HG03139 (cell line): Measurements from ENCODE around the gene HACD1.
A peak's percentile ranks its signal among the peaks of the same experiment; 100 is the strongest.

Experiments
- ATAC-seq: cut with Tn5 transposase; IDR thresholded peaks from one replicate; pipeline ENCODE4 v1.9.1; 2021; ENCODE audit not compliant: unreplicated experiment

Gene HACD1, protein sequence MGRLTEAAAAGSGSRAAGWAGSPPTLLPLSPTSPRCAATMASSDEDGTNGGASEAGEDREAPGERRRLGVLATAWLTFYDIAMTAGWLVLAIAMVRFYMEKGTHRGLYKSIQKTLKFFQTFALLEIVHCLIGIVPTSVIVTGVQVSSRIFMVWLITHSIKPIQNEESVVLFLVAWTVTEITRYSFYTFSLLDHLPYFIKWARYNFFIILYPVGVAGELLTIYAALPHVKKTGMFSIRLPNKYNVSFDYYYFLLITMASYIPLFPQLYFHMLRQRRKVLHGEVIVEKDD

DNA sequence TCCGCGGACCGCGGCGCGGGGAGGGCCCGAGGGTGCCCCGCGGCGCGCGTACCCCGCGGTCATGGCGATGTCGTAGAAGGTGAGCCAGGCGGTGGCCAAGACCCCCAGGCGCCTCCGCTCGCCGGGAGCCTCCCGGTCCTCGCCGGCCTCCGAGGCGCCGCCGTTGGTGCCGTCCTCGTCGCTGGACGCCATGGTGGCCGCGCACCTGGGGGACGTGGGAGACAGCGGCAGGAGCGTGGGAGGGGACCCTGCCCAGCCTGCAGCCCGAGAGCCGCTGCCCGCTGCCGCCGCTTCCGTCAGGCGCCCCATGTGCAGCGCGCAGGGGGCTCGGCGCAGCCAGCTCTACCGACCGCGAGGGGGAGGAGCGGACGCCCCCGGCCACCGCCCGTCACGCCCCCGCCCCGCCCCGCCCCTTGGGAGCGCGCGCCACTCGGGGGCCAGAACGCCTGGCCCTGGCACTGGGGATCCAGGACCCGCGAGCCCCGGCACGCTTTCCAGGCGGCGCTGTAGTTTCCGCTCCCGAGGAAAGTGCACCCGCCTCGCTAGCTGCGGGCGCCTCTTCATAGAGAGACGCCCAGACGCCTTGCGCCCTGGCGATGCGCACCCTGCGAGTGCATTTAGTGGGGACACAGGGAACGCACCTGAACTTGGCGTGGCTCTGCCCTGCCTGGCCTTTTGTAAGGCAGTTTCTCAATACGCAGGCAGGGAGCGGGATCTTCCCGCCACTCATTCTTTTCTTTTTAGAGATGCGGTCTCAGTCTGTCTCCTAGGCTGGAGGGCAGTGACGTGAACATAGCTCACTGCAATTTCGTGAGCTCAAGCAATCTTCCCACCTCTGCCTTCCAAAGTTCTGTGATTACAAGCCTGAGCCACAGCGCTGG lies at the start of gene HACD1:
Gene HACD1, minus strand, starts transcription at position 344 of the 881 bp plus-strand sequence. Its CDS starts 35 bp downstream, at position 309.
- ATAC-seq = peak; percentile 70

DNA sequence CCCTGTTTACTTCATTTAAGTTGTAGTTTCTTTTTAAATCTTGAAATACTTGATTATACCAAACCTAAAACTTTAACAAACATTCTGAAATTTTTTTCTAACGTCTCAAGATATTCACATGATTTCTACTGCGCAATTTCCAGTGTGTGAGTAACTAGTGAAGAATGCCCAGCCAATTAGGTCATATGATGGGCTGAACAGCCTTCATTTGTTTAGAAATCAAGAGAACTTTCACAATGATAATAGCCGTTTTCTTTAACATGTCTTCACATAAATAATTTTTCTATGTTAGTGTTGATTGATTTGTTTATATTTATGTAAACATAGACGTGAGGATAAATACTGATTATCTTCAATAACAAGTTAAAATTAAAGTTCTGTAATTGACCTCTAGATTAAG lies 48.6 kb upstream of the HACD1 start:
- no peak for ATAC-seq

DNA sequence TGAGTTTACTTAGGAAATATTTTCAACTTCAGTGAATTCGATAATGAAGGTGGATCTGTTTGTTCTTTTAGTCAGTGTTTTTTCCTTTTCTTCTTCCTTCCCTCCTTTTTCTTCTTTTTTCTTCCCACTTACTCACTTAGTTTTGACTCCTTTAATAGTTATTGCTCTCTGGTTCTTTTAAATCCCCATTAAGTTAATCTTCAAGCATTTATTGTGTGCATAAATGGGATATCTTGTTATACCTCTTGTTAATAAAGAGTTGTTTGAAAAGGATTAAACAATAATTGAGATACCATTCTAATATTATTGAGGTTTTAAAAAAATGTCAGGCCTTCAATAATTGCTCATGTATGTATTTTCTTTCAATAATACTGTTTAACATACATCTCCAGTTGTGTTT lies 46.3 kb upstream of the HACD1 start:
- no peak for ATAC-seq

DNA sequence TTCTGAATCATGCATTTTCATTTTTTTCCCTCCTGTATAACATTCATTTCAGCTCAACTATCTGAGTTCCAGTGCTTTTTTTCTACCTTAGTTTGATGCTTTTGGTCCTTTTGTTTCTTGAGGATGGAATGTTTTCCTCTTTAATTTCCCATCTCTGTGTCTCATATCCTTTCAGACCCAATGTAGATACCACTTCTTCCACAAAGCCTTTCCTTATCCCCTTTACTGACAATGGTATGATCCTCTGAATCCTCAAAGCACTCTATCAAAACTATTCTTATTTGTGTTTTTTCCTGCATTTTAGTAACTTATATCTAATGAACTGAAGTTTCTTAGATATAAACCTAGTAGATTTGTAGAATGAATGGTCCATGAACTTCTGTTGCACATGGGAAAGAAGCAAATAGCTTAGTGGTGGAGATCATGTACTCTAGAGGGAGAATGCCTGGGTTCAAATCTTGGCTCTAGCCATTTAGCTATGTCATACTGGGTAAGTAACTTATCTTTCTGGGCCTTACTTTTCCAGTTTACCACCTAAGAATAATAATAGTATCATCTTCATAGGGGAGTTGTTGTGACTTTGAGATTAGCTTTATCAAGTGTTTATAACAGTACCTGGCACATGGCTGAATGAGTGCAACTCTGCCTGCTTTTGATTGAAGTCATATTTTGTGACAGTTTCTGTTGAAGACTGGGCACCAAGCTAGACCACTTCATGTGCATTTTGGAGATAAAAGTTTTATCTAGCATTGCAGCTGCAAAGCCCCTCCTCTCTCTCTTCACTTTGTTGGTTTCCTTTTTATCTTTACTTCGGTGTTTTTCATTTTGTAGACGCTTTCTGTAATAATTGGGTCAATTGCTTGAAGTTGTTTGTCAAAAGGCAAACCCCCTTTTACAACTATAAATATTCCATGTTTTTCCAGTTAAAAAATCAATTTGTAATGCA lies 45.3 kb upstream of the HACD1 start:
- no peak for ATAC-seq

DNA sequence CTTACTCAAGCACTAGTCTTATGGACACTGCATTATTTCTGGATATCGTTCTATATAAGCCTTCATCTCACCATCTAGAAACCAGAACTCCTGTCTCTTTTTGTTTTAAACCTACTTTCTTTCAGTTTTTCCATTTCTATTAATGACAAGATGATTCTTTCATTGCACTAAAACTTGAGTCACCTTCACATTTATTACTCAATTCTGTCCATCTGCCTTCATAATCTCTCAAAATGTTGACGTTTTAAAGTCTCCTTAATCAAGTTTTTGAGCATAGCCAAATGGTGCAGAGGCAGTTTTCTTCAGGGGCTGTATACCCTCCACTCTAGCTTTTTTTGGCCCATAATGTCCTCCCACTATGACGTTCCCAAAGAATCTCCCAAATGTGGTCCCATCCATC lies 44.3 kb upstream of the HACD1 start:
- ATAC-seq = no peak

DNA sequence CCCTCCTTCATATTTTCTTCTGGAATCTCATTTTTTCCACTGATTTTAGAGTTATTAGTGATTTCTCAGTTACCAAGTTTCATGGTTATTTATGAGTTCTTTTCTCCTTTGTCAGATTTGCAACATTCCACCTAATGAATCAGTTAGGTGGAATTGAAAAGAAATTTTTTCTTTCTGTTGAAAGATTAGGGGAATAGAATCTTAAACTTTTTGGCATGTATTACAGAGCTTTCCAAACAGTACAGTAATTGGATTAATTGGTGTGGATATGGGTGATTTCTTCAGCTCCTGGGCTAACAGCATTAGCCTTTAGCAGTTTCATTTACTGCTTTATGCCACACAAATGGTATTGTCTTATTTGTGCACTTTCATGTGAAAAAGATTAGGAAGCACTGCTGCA lies 43.7 kb upstream of the HACD1 start:
- ATAC-seq = no peak

DNA sequence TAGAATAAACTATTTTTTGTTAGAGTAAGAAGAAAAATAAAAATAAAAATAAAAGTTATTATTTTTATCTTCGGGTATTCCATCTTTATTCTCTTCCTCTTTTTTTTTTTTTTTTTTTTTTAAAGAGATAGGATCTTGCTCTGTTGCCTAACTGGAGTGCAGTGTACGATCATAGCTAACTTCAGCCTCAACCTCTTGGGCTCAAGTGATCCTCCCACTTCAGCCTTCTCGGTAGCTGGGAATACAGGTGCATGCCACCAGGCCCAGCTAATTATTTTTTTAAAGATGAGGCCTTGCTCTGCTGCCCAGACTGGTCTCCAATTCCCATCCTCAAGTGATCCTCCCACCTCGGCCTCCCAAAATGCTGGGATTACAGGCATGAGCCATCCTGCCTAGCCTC lies 42.2 kb upstream of the HACD1 start:
- ATAC-seq = no peak

DNA sequence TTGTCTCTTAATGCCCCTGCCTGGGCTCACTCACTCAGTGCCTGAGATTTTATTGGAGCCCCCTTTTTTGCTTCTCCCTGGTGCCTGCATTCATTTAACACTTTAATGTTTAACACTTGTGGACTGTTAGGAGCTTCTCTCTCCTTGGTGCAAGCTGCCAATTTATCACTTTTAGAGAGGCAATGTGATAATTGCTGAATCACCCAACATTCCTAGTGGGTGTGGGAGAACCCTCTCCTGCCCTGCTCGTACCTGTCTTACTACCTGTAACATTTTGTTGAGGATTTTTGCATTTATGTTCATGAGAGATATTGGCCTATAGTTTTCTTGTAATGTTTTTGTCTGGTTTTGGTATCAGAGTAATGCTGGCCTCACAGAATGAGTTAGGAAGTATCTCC lies 39.9 kb upstream of the HACD1 start:
- no peak for ATAC-seq

DNA sequence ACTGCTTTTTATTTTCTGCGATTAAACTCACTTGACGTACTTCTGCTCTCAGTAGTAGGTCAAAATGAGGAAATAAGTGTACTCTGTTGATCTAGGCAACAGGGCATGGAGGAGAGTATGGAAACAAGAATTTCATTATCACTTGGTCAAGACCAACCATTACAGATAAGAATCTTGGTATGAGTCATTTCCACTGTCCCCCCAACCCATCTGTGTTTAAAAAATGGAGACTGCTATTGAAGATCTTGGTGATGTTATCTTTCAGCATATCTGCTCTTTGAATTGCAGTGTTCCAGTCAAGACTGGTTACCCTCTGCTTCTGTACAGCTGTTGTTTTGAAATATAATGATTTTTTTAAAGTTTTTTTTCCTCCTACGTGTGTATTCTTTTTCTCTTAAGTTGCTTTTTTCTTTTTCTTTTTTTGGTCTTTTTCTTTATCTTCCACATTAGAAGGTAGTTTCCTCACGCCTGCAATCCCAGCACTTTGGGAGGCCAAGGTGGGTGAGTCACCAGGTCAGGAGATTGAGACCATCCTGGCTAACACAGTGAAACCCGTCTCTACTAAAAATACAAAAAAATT lies 38.5 kb upstream of the HACD1 start:
- ATAC-seq = peak; percentile 80

DNA sequence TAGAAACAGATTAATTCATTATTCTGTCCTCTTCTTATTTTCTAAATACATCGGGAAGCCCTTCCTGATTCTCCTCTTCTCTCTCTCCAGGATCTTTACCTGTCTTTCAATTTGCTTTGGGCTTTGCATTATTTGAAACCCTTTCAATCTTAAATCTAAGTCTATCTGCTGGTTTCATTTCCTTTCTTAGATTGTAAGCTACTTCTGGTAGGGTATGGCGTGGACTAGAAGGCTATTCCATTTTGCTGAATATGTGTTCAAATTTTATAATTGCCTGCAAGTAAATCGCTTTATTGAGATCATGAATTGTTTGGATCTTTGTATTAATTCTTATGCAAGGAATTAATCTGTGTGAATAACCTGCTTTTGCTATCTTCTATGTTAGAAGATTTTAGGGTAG lies 37.8 kb upstream of the HACD1 start:
- no peak for ATAC-seq

DNA sequence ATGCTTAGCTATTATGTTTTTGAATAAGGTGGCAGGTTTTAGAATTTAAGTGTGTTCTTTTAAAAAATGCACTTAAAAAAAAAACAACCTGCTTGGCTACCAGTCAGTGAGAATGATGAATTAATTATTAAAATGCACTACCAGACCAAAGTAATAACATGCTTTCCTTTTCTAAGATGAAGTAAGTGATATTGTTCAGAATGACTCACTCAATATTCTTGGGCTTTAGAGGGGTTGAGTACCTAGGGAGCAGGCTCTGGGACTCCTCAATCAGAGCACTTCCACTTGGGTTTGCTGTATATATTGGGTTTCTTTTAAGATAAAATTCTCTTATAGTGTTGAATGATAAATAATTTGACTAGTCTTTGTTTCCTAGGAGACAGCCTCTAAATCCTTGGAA lies 35.4 kb upstream of the HACD1 start:
- ATAC-seq = peak; percentile 35

DNA sequence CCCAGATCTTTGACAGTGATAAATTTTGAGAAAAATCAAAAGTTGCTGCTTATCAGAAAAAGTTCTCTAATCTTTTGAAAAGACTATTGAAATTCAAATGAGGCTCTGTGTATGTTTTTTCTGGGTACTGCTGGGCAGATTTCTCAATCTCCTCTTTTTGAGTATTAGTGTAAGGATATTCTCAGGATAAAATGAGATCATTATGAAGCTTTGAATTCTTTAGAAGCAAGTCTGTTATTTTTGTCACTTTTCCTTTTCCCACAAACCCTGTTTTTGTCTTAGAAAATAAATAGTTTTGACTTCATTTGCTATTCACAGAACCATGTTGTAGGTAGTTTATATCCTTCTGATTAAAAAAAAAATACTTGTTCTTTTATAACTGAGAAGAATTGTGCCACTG lies 34.7 kb upstream of the HACD1 start:
- ATAC-seq = no peak

DNA sequence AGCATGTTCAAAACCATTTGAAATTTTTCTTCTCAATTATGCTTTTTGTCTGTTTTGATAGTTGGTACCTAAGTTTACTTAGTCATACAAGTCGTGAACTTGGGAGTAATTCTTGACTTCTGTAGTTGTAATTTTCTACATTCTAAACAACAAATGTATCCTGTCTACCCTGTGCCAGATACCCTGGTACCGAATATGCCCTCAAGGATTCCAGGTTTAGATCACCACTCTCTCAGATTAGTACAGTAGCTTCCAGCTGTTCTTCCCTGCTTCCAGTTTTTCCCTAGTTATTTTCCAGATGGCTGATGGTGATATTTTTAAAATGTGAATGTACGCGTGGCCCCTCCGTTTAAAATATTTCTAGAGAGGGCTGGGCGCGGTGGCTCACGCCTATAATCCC lies 33.2 kb upstream of the HACD1 start:
- no peak for ATAC-seq

DNA sequence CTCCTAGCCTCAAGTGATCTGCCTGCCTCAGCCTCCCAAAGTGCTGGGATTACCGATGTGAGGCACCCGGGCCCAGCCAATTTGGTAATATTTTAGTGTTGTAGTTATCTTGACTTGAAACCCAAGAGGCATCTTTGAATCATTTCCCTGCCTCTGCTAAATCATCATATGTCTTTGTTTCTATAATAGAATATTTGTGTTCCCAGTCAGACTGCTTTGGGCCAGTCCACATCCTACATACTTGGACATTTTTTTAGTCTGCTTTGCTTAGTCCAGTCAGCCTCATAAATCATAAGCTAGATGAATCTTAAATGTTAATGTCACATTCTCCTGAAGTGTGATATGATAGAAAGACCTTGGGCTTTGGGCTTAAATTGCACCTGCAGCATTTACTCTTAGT lies 32.7 kb upstream of the HACD1 start:
- no peak for ATAC-seq

DNA sequence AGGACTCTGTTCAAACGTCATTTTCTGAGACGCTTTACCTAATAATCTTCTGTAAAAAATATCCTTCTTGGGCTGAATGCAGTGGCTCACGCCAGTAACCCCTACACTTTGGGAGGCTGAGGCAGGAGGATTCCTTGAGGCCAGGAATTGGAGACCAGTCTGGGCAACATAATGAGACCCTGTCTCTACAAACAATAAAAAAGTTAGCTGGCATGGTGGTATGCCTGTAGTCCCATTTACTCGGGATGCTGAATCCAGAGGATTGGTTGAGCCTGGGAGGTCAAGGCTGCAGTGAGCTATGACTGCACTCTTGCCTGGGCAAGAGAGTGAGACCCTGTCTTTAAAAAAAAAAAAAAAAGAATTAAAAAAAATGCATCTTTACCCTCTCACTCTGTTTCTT lies 31.9 kb upstream of the HACD1 start:
- no peak for ATAC-seq

DNA sequence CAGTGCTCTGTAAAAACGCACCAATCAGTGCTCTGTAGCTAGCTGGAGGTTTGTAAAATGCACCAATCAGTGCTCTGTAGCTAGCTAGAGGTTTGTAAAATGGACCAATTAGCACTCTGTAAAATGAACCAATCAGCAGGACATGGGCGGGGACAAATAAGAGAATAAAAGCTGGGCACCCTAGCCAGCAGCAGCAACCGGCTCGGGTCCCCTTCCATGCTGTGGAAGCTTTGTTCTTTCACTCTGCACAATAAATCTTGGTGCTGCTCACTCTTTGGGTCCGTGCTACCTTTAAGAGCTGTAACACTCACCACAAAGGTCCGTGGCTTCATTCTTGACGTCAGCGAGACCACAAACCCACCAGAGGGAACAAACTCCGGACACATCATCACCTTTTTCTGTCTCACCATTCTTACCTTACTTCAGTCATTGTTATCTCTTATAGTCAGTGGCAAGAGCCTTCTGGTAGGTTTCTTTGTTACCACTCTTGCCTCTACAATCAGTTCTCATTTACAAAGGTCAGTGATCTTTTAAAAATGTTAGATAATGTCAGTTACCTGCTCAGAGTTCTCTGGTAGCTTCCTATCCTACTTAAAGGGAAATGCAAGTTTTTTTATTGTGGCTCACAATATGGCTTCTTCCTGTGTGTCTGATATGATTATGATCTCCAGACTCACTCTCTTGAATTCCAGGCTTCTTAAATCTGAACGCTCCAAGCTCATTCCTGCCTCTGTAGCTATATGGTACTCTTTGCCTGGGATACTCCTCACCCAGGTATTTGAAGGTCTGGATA lies 31.3 kb upstream of the HACD1 start:
- ATAC-seq = no peak

DNA sequence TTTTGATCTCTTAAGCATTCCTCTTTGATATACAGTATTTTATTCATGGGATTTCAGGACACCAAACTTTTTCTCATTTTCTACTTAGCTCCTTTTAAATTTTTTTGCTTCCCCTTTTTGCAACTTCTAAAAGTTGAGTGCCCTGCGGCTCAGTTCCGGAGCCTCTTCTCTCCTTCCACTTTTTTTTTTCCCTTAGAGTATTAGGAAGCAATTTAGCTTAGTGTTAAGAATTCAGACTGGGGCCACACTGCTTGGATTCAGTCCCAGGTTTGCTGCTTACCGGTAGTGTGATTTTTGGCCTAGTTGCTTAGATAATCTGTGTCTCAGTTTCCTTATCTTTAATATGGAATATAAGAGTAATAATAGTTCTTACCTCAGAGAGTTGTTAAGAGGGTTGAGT lies 30.2 kb upstream of the HACD1 start:
- ATAC-seq = no peak

DNA sequence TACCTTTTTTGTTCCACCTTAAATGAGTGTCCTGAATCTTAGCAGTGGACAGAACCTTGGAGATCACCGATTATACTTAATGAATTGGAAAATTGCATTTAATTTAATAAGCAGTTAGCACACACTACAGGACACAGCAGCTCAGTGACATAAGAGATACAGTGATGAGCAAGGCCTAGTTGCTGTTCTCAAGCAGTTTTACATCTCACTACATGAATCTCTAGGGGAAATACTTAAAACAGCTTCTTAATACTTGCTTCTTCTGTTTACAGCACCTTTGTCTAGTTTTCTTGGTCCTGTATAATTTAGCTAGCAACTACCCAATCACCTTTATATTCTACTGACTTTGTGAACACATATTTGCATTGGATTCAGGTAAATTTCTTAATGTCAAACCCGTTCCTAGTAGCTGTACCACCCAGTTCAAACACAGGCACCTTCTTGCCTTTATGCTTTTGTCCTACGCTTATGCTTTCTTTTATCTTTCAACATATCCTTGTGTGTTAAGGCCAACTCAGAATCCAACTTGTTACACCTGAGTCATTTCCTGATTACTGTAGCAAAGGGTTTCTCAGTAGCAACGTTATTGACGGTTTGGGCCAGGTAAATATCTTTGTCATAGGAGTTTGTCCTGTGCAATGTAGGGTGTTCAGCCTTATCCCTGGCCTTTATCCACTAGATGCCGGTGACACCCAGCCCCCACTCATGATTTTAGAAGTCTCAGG lies 28.6 kb upstream of the HACD1 start:
- no peak for ATAC-seq

DNA sequence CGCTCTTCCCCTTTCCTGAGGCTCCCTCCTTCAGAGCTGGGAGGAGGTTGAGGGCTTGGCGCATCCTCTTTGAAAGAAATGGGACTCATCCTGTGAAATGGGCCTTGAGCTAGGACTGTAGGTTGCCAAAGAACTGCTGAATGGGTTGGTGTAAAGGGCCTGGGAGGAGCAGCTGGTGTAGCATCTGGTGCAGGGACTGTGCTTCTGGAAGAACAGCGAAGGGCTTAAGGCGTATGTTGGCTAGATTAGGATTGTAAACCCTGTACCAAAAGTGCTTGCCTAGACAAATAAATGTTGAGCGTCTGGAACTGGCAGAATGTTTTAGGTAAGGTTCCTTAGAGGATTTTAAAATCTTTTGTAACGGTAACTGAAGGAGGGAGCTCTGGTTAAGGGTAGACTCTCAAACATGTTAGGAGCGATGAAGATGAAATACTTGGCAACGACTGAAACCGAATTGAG lies 27.3 kb upstream of the HACD1 start:
- ATAC-seq = peak; percentile 15
